HG03342 (cell line): Measurements from ENCODE around the gene RPS21.

ENCODE experiments used
- ATAC-seq: cut with Tn5 transposase; IDR thresholded peaks from one replicate; pipeline ENCODE4 v1.9.1; 2021; ENCODE audit warnings: mild to moderate bottlenecking, moderate library complexity; ENCODE audit not compliant: unreplicated experiment

The RPS21 gene

GRCh38 chr20:62353289-62354030 is 33.4 kb upstream of the RPS21 start:
- no peak for ATAC-seq

- ATAC-seq = no peak
Measured at GRCh38 chr20:62354031-62354808, 32.7 kb upstream of the RPS21 start.

GRCh38 chr20:62354811-62355341 is 32.0 kb upstream of the RPS21 start:
- ATAC-seq = no peak

GRCh38 chr20:62355516-62355877 is 31.4 kb upstream of the RPS21 start:
- no peak for ATAC-seq

GRCh38 chr20:62355878-62356588 is 30.9 kb upstream of the RPS21 start:
- no peak for ATAC-seq

GRCh38 chr20:62356589-62357186 is 30.2 kb upstream of the RPS21 start:
- no peak for ATAC-seq

GRCh38 chr20:62357187-62357667 is 29.7 kb upstream of the RPS21 start:
- no peak for ATAC-seq

GRCh38 chr20:62357681-62358080 is 29.2 kb upstream of the RPS21 start:
- no peak for ATAC-seq

- no peak for ATAC-seq
Measured at GRCh38 chr20:62358171-62359042, 28.5 kb upstream of the RPS21 start.

GRCh38 chr20:62359043-62359490 is 27.8 kb upstream of the RPS21 start:
- no peak for ATAC-seq

- no peak for ATAC-seq
Measured at GRCh38 chr20:62359491-62360121, 27.3 kb upstream of the RPS21 start.

GRCh38 chr20:62360854-62361798 is 25.8 kb upstream of the RPS21 start:
- ATAC-seq = no peak

GRCh38 chr20:62361799-62362589 is 24.9 kb upstream of the RPS21 start:
- no peak for ATAC-seq

- ATAC-seq = no peak
Measured at GRCh38 chr20:62362590-62362940, 24.3 kb upstream of the RPS21 start.

- no peak for ATAC-seq
Measured at GRCh38 chr20:62362991-62363919, 23.6 kb upstream of the RPS21 start.
